WI38 (cell line): ENCODE results near the gene MBTPS1.

Experiments
- H3K4me3 ChIP-seq: 2 replicates; pipeline ENCODE4 v1.5.1; 2011; ENCODE audit warnings: low read depth, mild to moderate bottlenecking, control low read depth, low read length
- TF ChIP-seq, protein P1 (sequence below): IDR thresholded peaks from 2 replicates; pipeline ENCODE4 v1.5.1; 2012; ENCODE audit warnings: low read depth, mild to moderate bottlenecking, control low read depth, low read length

MBTPS1 gene

DNA sequence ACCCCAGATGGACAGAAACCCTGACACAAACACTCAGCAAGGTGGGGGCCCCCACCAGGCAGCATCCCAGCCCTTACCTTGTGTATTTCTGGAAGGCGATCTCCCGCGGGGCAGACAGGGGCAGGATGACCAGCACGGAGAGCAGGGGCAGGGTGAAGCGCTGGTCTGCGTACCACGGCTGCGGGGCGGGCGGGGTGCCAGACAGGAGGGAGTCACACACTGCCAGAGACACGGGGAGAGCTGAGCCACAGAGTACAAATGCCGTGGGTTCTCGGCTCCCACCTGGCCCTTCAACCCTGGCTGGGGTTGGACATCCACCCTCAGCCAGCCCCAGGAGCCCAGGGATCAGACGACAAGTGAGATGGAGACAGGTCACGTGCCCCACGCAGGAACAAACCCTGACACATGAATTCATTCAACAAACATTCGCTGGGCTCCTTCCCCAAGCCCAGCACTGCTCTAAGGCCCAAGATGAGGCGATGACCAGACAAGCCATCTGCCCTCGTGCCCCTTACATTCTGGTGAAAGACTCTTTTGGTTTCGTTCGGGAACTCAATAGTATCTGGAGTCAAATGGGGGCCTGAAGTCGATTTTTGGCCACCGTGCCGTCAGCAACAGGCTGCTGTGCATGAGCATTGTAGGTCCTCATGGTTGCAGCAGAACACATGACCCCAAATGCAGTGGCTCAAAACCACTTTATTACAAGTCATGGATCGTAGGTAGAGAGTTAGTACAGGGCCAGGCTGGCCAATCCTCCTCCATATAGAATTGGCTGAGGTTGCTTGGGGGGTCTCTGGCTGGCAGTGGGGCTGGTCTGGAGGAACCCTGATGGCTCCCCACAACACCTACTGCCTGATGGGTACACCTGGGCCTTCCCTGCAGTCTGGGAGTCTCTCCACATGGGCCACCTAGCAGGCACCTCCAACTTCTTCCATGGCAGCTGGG, 83.2 kb downstream of the MBTPS1 start:
- H3K4me3 ChIP-seq, result no peak overlapping the region
- TF ChIP-seq, protein P1, sequence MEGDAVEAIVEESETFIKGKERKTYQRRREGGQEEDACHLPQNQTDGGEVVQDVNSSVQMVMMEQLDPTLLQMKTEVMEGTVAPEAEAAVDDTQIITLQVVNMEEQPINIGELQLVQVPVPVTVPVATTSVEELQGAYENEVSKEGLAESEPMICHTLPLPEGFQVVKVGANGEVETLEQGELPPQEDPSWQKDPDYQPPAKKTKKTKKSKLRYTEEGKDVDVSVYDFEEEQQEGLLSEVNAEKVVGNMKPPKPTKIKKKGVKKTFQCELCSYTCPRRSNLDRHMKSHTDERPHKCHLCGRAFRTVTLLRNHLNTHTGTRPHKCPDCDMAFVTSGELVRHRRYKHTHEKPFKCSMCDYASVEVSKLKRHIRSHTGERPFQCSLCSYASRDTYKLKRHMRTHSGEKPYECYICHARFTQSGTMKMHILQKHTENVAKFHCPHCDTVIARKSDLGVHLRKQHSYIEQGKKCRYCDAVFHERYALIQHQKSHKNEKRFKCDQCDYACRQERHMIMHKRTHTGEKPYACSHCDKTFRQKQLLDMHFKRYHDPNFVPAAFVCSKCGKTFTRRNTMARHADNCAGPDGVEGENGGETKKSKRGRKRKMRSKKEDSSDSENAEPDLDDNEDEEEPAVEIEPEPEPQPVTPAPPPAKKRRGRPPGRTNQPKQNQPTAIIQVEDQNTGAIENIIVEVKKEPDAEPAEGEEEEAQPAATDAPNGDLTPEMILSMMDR, result no peak

DNA sequence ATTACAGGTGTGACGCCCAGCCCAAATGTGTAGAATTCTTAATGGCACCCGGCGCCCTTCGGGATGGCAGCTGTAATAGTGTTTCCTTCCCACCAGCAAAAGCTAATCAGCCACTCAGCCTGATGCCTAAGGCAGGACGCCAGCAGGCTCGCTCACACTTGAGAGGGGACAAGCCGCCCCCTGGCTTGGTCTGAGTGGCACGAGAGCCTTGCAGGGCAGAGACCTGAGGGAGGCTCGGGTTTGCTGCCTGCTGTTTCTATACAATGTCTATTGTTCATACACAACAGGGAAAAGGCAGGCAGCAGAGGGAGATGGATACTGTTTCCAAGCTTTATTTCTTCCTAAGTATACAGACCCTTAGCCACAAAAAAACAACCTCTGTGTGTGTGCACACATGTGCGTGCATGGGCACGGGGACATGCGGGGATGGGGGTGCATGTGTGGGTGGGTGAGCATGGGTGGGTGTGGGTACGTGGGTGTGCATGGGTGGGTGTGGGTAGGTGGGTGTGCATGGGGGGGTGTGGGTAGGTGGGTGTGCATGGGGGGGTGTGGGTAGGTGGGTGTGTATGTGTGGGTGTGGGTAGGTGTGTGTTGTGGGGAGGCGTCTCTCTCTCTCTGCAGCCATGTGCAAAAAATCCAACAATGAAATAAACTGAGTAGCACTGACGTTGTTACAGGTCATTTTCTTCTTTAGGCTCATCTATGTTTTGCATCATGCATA, 84.1 kb downstream of the MBTPS1 start:
- H3K4me3 ChIP-seq, result no peak overlapping the region
- TF ChIP-seq, protein P1, result no peak

DNA sequence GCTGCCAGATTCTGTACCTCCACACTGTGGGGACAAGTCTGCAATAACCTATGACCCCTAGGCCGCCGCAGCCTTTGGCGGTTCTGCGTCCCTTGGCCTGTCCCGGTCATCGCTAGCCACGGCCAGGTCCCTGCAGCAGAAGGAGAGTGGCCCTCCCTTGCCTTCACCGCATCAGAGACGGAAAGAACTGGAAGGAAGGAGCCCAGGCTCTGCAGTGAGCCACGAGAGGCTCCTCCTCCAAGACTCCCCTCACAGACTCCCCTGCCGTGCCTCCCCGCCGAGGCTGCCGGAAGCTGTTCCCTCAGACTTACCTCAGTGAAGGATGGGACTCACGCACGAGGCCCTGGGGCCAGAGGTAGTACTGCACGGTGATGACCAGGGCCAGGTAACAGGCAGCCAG, 85.2 kb downstream of the MBTPS1 start:
- TF ChIP-seq, protein P1, result no peak
- H3K4me3 ChIP-seq, result no peak overlapping the region

DNA sequence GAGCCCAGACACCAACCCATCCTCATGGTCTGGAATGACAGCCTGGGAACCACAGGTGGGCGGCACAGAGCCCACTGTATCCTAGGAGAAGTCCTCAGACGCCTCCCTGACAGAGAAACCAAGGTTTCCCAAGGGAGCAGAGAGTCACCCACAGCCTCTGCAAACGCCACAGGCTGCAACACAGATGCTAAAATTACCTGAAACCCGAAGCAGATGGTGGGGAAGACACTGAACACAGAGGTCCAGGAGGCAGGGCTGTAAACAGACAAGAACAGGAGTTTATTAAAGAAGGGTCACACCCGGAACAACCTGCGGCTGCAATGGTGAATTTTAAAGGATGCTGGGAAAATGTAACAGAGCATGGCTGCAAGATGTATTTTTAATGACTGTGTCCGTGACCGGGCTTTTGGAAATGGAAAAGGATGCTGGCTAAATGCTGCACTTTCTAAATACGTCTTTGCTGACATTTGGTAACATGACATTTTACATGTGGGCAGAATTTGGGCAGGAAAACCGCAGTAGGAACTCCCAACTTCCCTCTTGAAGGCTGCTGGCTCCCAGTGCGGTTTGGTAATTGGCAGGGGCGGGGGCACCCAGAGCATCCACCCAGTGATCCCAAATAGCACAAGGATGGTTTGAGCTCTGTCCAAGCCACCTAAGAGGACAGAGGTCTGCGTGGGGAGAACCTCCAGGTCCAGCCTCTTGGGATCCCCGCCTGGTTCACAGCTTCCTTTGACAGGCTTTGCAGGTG, 87.3 kb downstream of the MBTPS1 start:
- no peak overlapping the region for H3K4me3 ChIP-seq
- TF ChIP-seq, protein P1, result no peak

DNA sequence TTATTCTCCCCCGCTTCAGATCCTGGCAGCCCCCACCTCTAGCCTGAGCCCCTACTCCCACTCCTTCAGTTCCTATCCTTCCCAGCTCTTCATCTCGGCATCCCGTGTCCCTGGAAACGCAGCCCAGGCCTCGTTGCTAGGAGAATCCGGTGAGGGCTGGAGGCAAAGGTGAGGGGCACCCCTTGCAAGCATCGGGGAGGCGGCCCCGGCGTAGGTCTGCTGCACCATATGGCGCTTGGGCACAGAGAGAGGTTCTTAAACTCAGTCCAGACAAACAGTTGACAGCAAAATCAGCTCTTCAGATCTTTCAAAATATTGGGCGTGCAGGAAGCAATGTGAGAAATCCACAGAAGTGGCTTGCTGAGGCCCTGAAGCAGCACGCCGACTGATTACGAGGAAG, 89.1 kb downstream of the MBTPS1 start:
- TF ChIP-seq, protein P1, result no peak

DNA sequence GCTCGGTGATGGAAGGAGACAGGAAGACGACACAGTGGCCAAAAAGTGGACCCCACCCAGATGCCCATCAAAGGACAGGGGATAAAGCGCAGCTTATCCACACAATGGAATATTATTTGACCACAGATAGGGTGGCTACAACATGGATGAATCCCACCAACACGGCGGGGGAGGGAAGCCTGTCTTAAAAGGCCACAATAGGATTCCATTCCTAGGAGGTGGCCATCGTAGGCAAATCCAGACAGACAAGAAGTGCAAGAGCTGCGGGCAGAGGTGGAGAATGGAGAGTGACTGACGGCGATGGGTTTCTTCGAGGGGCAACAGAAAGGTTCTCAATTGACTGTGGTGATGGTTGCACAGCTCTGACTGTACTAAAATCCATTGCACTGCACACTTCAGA, 90.1 kb downstream of the MBTPS1 start:
- TF ChIP-seq, protein P1, result no peak
- H3K4me3 ChIP-seq, result no peak overlapping the region

More for the DNA sequence above, 89.1 kb downstream of the MBTPS1 start:
- H3K4me3 ChIP-seq, result no peak overlapping the region
